ENCODE results near the gene WAC.

GRCh38 chr10:28616514-28616913, 83.6 kb downstream of the WAC start:
- TF ChIP-seq, protein P1, sequence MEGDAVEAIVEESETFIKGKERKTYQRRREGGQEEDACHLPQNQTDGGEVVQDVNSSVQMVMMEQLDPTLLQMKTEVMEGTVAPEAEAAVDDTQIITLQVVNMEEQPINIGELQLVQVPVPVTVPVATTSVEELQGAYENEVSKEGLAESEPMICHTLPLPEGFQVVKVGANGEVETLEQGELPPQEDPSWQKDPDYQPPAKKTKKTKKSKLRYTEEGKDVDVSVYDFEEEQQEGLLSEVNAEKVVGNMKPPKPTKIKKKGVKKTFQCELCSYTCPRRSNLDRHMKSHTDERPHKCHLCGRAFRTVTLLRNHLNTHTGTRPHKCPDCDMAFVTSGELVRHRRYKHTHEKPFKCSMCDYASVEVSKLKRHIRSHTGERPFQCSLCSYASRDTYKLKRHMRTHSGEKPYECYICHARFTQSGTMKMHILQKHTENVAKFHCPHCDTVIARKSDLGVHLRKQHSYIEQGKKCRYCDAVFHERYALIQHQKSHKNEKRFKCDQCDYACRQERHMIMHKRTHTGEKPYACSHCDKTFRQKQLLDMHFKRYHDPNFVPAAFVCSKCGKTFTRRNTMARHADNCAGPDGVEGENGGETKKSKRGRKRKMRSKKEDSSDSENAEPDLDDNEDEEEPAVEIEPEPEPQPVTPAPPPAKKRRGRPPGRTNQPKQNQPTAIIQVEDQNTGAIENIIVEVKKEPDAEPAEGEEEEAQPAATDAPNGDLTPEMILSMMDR (IDR thresholded peaks at IDR 0.05) = no peak
- TF ChIP-seq, protein P2, sequence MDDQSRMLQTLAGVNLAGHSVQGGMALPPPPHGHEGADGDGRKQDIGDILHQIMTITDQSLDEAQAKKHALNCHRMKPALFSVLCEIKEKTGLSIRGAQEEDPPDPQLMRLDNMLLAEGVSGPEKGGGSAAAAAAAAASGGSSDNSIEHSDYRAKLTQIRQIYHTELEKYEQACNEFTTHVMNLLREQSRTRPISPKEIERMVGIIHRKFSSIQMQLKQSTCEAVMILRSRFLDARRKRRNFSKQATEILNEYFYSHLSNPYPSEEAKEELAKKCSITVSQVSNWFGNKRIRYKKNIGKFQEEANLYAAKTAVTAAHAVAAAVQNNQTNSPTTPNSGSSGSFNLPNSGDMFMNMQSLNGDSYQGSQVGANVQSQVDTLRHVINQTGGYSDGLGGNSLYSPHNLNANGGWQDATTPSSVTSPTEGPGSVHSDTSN (IDR thresholded peaks at IDR 0.05) = no peak
- TF ChIP-seq SIN3A (IDR thresholded peaks at IDR 0.05; ENCODE audit: borderline replicate concordance, low read depth, low read length) (no peak), POLR2AphosphoS5 (IDR thresholded peaks at IDR 0.05; ENCODE audit: low read depth, low read length) (no peak), TAF1 (IDR thresholded peaks at IDR 0.05; ENCODE audit: borderline replicate concordance, low read depth, low read length) (no peak)

All from SK-N-SH (cell line).